GM13977 (cell line): ENCODE data around the gene GFI1.

ENCODE experiments used
- DNase-seq: peaks from one replicate; pipeline ENCODE4 v3.0.0; 2012; ENCODE audit warnings: low spot score
- in situ Hi-C: fragments of 300-500 bp; cut with MboI; formaldehyde crosslinking; loops from one replicate; pipeline ENCODE4 v1.12.0; 2022; ENCODE audit warnings: low sequenced_read_pairs, low pct_unique_long_range_greater_than_20kb, mixed read lengths, inconsistent platforms; ENCODE audit not compliant: unreplicated experiment
- TF ChIP-seq, protein P1 (sequence below): IDR thresholded peaks from 2 replicates; pipeline ENCODE4 v1.5.1; 2012; ENCODE audit warnings: mild to moderate bottlenecking, control low read depth; ENCODE audit not compliant: insufficient read depth; ENCODE audit errors: extremely low read depth, missing control alignments

GFI1 gene

DNA sequence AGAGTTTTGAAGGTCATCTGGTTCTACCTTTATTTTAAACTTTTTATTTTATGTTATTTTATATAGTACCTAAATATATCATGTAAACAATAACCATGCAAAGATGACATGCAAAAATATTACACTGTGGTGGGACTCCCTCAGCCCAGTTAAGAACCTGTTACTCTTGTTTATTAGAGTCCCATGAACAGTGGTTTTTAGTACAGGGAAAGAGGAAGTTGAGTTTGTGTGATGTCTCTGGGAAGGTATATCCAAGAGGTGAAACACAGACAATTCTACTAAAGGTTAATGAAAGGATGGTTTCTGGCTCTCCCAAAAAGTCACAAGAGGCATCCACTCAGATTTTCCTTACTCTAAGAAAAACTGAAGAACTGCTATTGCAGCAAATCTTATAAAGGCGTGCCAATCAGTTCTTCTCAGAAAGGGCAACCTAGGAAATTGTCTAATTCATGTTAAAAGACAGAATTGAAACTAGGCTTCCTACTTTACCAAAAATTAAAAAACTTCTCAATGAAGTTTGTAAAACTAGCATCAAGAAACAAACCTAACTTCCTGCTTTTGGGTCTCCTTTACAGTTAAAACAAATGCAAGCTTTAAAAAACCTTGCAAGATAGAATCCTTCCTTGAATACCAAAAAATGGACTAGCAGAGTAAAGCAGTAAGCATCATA, 19.9 kb downstream of the GFI1 start:
- in situ Hi-C loops, result no loop called here
- TF ChIP-seq, protein P1, sequence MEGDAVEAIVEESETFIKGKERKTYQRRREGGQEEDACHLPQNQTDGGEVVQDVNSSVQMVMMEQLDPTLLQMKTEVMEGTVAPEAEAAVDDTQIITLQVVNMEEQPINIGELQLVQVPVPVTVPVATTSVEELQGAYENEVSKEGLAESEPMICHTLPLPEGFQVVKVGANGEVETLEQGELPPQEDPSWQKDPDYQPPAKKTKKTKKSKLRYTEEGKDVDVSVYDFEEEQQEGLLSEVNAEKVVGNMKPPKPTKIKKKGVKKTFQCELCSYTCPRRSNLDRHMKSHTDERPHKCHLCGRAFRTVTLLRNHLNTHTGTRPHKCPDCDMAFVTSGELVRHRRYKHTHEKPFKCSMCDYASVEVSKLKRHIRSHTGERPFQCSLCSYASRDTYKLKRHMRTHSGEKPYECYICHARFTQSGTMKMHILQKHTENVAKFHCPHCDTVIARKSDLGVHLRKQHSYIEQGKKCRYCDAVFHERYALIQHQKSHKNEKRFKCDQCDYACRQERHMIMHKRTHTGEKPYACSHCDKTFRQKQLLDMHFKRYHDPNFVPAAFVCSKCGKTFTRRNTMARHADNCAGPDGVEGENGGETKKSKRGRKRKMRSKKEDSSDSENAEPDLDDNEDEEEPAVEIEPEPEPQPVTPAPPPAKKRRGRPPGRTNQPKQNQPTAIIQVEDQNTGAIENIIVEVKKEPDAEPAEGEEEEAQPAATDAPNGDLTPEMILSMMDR, result no peak
- no peak for DNase-seq

- in situ Hi-C loops, result no loop called here
- TF ChIP-seq, protein P1, result no peak
- no peak for DNase-seq
These were observed 21.5 kb downstream of the GFI1 start for GRCh38 chr1:92465256-92465647.

GRCh38 chr1:92464588-92465255, 22.0 kb downstream of the GFI1 start:
- in situ Hi-C loops, result no loop called here
- TF ChIP-seq, protein P1, result no peak
- DNase-seq, result no peak

GRCh38 chr1:92461364-92462097, 25.2 kb downstream of the GFI1 start:
- TF ChIP-seq, protein P1, result peak; percentile 29
- in situ Hi-C loops, result no loop called here
- peak; percentile 53 for DNase-seq

GRCh38 chr1:92459871-92460320, 26.8 kb downstream of the GFI1 start:
- in situ Hi-C loops, result no loop called here
- TF ChIP-seq, protein P1, result no peak
- DNase-seq, result no peak

DNA sequence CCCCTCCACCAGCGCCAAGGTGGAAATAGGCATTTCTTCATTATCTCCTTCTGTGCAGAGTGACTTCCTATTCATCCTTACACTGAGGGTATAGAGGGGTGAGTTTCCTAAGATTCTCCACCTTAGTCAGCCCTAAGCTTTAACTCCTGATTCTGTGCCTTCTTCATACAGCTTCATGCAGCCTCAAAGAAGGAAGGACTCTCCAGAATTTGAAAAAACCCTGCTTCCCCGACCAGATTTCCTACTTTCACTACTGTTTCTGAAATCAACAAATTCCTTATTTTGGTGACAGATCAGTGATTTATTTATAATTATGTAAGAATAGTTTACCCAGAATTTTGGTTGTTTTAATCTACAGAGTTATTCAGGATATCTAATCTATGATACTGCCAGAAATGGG, 28.6 kb downstream of the GFI1 start:
- in situ Hi-C loops, result no loop called here
- DNase-seq, result no peak
- TF ChIP-seq, protein P1, result no peak
